BLaER1 treated with 17β-estradiol and CSF1 and Interleukin-3, amounts not matched to agents 10 nM and 100 nM (cell line): ENCODE measurements around the gene KCNIP3.

Experiments used
- H3K27ac ChIP-seq, 11 experiments: shearing (Covaris generic); formaldehyde crosslinking; 2 replicates each; pipeline ENCODE4 v1.8.1; 2022
- H3K27me3 ChIP-seq, 11 experiments: shearing (Covaris generic); formaldehyde crosslinking; 2 replicates each; pipeline ENCODE4 v1.8.1; 2022
- H3K36me3 ChIP-seq, 11 experiments: shearing (Covaris generic); formaldehyde crosslinking; 2 replicates each; pipeline ENCODE4 v1.8.1; 2022
- H3K4me1 ChIP-seq, 10 experiments: shearing (Covaris generic); formaldehyde crosslinking; 2 replicates each; pipeline ENCODE4 v1.8.1; 2022
- H3K4me2 ChIP-seq, 11 experiments: shearing (Covaris generic); formaldehyde crosslinking; 2 replicates each; pipeline ENCODE4 v1.8.1; 2022
- H3K4me3 ChIP-seq, 10 experiments: shearing (Covaris generic); formaldehyde crosslinking; 2 replicates each; pipeline ENCODE4 v1.8.1; 2022
- H3K9ac ChIP-seq, 11 experiments: shearing (Covaris generic); formaldehyde crosslinking; 2 replicates each; pipeline ENCODE4 v1.8.1; 2022
- H3K9me3 ChIP-seq, 11 experiments: shearing (Covaris generic); formaldehyde crosslinking; replicated peaks in 1 of 11; 2 replicates each; pipeline ENCODE4 v1.8.1; 2022
- H4K20me1 ChIP-seq, 11 experiments: shearing (Covaris generic); formaldehyde crosslinking; 2 replicates each; pipeline ENCODE4 v1.8.1; 2022
- Cebpa-rat ChIP-seq, 11 experiments: shearing (Covaris generic); IDR thresholded peaks; 2 replicates each; pipeline ENCODE4 v1.8.1; 2022

Gene KCNIP3

DNA sequence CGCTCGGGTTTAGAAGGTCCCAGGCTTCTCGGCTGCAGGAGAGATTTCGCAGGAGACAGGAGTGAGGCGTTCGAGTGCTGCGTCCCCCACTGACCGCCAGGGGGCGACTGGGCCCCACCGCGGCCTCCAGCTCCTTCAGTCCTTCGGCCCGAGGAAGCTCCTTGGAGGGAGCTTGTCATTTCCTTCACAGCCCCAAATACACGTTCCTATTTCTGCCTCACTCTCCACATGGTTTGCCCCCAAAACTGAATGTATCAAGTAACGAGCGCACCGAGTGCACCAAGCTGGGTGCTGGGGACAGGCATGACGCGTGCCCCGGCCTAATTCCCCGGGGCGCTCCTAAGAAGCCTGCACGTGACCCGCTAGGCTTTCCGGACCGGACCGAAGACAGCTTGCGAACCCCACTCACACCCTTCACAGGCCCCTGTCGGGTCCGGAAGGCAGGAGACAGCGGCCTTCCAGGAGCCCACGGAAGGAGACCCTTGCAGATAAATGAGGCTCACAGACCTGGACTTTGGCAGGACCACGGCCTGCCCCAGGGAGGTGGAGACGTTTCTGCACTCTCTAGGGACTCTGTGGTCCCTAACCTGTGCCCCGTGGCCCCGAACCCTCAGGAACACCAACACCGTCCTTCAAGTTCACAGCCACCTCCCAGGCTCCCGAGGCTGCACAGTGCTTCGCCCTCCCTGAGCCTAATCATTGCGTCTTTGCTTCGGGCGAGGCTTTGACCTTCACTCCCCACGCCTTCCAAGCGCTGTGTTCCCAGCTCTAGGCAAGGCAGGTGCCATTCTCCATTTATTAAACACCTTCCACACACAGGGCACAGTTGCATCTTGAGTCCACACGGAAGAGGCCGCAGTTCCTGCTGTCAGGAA lies 92.3 kb downstream of the KCNIP3 start:
- H3K36me3 ChIP-seq: no peaks in the 10 kb centered on the region
- no peak overlapping the region for H3K4me2 ChIP-seq
- no peaks in the 10 kb centered on the region for H3K9me3 ChIP-seq
- no peak overlapping the region for H3K27ac ChIP-seq
- no peak for TF ChIP-seq Cebpa-rat (IDR thresholded peaks at IDR 0.05)
- H3K9ac ChIP-seq: no peak overlapping the region
- H3K4me1 ChIP-seq: peaks cover 0 to 5% (median 0%) of the 10 kb centered on the region in 10 experiments; a peak in 1 of 20 replicates
- H4K20me1 ChIP-seq: no peaks in the 10 kb centered on the region
- no peak overlapping the region for H3K4me3 ChIP-seq
- no peaks in the 10 kb centered on the region for H3K27me3 ChIP-seq

DNA sequence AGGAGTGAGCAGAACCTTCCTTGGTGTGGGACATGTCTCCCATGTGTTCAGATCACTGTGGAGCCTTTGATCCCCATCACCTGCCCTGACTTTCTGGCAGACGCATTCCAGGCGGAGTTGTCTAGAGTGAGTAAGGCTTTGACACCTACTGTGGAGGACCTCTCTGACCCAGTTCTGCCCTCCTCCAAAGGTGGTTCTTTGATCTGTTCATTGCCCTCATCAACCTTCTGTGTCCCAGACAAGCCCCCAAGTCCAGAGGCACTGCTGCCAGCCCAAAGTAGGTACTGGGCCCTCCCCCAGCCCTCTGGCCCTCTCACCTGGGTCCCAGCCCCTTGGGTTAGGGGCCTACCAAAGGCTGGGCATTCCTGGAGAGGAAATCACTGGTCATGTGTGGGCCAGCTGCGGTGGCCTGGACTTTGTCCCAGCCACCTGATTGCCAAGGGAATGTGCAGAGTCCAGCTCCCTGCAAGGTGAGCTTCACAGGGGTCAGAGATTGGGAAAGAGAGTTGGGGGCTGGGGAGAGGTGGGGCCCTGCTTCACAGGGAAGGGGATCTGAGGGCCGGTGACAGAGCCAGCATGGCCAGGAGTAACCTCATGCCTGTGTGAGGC lies 93.2 kb downstream of the KCNIP3 start:
- no peaks in the 10 kb centered on the region for H3K9me3 ChIP-seq
- H3K27me3 ChIP-seq: no peaks in the 10 kb centered on the region
- H3K4me3 ChIP-seq: no peak overlapping the region
- no peaks in the 10 kb centered on the region; a peak in 1 of 22 replicates for H4K20me1 ChIP-seq
- H3K4me1 ChIP-seq: no peaks in the 10 kb centered on the region
- no peak overlapping the region for H3K27ac ChIP-seq
- TF ChIP-seq Cebpa-rat (IDR thresholded peaks at IDR 0.05): no peak
- no peaks in the 10 kb centered on the region for H3K36me3 ChIP-seq
- H3K4me2 ChIP-seq: no peak overlapping the region
- H3K9ac ChIP-seq: no peak overlapping the region

DNA sequence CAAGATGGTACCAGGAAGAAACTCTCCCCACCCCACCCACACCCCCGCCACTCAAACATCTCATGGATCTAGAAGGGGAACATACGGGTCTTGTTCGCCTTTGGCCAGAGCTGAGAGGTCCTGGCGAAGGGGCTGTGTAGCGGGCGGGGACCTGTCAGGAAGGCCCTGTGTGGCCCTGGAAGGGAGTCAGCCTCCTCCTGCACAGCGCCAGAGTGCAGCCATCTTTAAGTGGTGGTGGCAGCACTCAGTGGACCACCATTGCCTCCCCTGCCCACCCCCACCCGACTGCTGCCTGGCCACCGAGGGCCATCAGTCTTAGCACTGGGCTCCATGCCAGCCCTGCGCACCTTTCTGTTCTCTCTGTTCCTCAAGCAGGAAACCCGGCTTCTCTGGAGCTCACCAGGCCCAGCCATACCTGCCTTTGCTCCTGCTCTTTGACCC lies 93.8 kb downstream of the KCNIP3 start:
- Histone ChIP-seq H3K9me3 (no peaks in the 10 kb centered on the region), H3K27me3 (no peaks in the 10 kb centered on the region), H3K4me1 (no peaks in the 10 kb centered on the region), H3K36me3 (no peaks in the 10 kb centered on the region), H4K20me1 (no peaks in the 10 kb centered on the region; a peak in 1 of 22 replicates), H3K9ac (no peak overlapping the region), H3K4me3 (no peak overlapping the region), H3K27ac (no peak overlapping the region), H3K4me2 (no peak overlapping the region)
- TF ChIP-seq Cebpa-rat (IDR thresholded peaks at IDR 0.05): no peak

DNA sequence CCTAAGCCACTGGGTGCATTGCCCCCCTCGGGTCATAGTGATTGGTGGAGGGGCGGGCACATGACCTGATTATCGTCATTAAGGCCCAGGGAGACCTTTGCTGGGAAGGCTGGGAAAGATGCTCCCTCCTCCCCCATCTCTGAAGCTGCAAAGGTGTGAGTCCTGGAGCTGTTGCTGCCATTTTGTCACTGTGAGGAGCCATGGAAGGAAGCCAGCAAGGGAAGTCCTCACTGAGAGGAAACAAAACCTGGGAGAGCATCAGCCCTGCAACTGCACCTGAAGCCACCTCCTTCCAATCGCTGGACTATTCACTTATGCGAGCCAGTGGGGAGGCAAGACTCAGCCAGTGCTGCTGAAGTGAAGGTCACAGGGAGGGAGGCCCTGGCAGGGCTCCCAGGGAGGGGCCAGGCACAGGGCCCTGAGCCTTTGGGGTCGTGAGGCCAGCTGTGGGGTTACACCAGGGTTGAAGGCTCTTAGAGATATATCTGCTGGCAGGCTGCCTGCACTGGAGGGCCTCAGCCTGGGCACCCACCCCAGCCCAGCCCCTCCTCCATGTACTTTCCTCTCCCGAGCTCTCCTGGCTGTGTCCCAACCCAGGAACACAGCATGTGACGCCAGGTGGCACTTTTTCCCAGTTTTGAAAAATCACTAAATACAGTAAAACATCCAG lies 94.6 kb downstream of the KCNIP3 start:
- Histone ChIP-seq H3K27ac (no peak overlapping the region), H3K9ac (no peak overlapping the region), H3K4me2 (no peak overlapping the region)

DNA sequence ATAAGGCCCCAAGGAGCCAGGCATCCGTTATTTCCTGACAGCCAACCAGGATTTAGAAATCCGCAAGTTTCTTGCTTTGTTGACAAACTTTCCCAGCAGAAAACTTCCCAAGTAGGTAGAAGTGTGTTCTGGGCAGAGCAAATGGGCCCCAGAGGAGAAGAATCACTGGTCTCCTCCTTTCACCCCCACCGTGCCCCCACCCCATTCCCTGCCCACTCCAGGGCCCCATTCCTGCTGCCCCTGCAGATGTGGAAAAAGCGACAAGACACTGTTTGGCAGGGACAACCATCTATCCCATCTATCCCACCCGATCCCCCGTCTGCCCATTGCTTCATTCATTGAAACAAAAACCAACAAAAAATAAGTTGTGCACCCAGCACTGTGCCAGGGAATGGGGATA lies 95.2 kb downstream of the KCNIP3 start:
- H4K20me1 ChIP-seq: no peaks in the 10 kb centered on the region; a peak in 1 of 22 replicates

More for the DNA sequence above, 94.6 kb downstream of the KCNIP3 start:
- Histone ChIP-seq H3K4me3 (no peak overlapping the region), H3K9me3 (no peaks in the 10 kb centered on the region), H4K20me1 (no peaks in the 10 kb centered on the region; a peak in 1 of 22 replicates), H3K36me3 (no peaks in the 10 kb centered on the region), H3K4me1 (no peaks in the 10 kb centered on the region), H3K27me3 (no peaks in the 10 kb centered on the region)
- no peak for TF ChIP-seq Cebpa-rat (IDR thresholded peaks at IDR 0.05)

DNA sequence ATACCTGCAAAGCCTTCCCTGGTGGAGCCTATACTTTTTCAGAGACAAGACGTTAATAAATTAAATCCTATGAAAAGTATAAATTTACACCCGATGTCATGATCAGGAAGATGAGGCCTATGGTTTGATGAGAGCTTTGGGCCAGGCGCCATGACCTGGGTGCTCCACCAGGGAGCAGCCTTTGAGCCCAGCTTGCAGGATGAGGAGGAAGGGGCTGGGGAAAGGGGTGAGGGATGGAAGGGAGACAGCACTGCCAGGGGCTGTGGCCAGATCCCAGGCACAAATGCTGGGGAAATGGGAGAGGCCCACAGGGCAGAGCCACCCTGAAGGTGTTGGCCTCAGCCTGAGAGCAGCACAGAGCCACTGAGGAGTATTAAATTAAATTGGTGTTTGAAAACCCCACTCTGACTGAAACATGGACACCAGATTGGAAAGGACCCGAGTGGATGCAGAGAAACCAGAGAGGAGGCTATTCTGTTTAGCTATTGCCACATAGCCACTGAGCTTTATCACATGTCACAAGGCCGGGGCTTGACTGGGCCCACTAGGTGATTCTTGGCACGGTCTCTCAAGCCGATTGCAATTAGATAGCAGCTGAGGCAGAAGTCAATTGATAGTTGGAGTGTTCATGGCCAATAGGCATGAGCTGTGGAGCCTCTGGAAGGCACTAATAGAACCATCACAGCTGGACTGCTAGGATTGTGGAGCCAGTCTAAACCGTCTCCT lies 95.7 kb downstream of the KCNIP3 start:
- Histone ChIP-seq H3K27ac (no peak overlapping the region), H3K4me2 (no peak overlapping the region), H3K4me3 (no peak overlapping the region), H3K4me1 (no peaks in the 10 kb centered on the region), H3K36me3 (no peaks in the 10 kb centered on the region), H3K9me3 (no peaks in the 10 kb centered on the region), H3K27me3 (no peaks in the 10 kb centered on the region), H3K9ac (no peak overlapping the region), H4K20me1 (no peaks in the 10 kb centered on the region; a peak in 1 of 22 replicates)
- TF ChIP-seq Cebpa-rat (IDR thresholded peaks at IDR 0.05): no peak

More for the DNA sequence above, 95.2 kb downstream of the KCNIP3 start:
- Histone ChIP-seq H3K27ac (no peak overlapping the region), H3K36me3 (no peaks in the 10 kb centered on the region), H3K4me2 (no peak overlapping the region), H3K9me3 (no peaks in the 10 kb centered on the region), H3K9ac (no peak overlapping the region), H3K4me1 (no peaks in the 10 kb centered on the region), H3K27me3 (no peaks in the 10 kb centered on the region), H3K4me3 (no peak overlapping the region)
- TF ChIP-seq Cebpa-rat (IDR thresholded peaks at IDR 0.05): no peak

DNA sequence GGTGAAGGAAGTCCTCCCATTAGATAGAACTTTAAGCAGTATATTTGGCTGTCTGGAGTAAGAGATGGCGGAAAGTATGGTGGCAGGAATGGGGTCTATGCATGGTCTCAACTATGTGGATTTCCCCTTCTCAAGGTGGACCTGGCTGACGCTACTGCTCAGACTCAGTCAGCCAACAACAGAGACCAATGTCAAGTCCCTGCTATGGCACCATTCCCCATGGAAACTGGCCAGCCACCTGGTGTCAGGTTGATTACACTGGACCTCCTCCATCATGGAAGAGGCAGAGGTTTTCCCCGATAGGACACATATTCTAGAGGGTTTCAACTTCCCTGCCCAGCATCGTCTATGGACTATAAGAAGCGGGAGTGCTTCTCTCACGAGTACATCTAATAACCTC lies 96.8 kb downstream of the KCNIP3 start:
- H3K27me3 ChIP-seq: no peaks in the 10 kb centered on the region
- H3K36me3 ChIP-seq: no peaks in the 10 kb centered on the region
- H3K4me2 ChIP-seq: no peak overlapping the region
- H3K4me1 ChIP-seq: no peaks in the 10 kb centered on the region
- no peaks in the 10 kb centered on the region for H3K9me3 ChIP-seq
- H3K9ac ChIP-seq: no peak overlapping the region
- no peak overlapping the region for H3K4me3 ChIP-seq
- no peak for TF ChIP-seq Cebpa-rat (IDR thresholded peaks at IDR 0.05)
- H4K20me1 ChIP-seq: no peaks in the 10 kb centered on the region; a peak in 1 of 22 replicates
- H3K27ac ChIP-seq: no peak overlapping the region

DNA sequence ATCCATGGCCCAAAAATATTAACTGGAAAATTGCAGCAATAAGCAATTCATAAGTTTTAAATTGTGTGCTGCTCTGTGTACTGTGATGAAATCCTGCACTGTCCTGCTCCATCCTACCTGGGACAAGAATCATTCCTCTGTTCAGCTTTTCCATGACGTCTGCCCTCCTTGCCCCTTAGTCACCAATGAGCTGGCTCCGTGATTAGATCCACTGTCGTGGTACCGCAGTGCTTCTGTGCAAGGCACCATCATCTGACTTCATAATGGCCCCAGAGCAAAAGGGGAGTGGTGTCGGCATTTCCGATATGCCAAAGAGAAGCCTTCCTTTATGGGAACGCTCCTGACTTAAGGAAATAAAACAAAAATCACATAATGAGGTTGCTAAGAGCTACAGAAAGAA lies 101.9 kb downstream of the KCNIP3 start:
- TF ChIP-seq Cebpa-rat (IDR thresholded peaks at IDR 0.05): no peak
- no peak overlapping the region for H3K27ac ChIP-seq
- no peaks in the 10 kb centered on the region for H3K27me3 ChIP-seq
- H4K20me1 ChIP-seq: peaks cover 0 to 9% (median 0%) of the 10 kb centered on the region in 11 experiments; a peak in 7 of 22 replicates
- H3K9me3 ChIP-seq: no peaks in the 10 kb centered on the region
- peaks cover 17 to 22% (median 20%) of the 10 kb centered on the region in 10 experiments for H3K4me1 ChIP-seq
- no peaks in the 10 kb centered on the region for H3K36me3 ChIP-seq
- H3K4me2 ChIP-seq: no peak overlapping the region
- H3K4me3 ChIP-seq: no peak overlapping the region
- H3K9ac ChIP-seq: no peak overlapping the region
